Natural killer cell (primary cell): ENCODE results near the gene PHF3. TPM values are rescaled to one million over a fixed set of nuclear protein-coding genes. Genes with fewer than 3 reads are reported as not detected.

ENCODE experiments used
- ATAC-seq, 3 donors: fragments of 150-1000 bp in 2 of 3; fragments of 200-7000 bp in 1 of 3; cut with Tn5 transposase; 1 replicate in 1 of 3; 2 replicates in 2 of 3; pipeline ENCODE4 v1.10.0; 2021; ENCODE audit warnings: mild to moderate bottlenecking in 2 of 3, moderate library complexity in 2 of 3
- DNase-seq, 2 donors: peaks; one replicate each; pipeline versions ENCODE4 v3.0.0 to v3.0.0-alpha.2; 2013 to 2021; ENCODE audit warnings: mixed read lengths in 1 of 2
- H3K27ac ChIP-seq: one replicate; pipeline ENCODE4 v1.5.1; 2013; ENCODE audit warnings: mild to moderate bottlenecking, low read length
- H3K27me3 ChIP-seq: one replicate; pipeline ENCODE4 v1.6.1; 2013; ENCODE audit warnings: low read length; ENCODE audit not compliant: control insufficient read depth, insufficient read depth
- H3K36me3 ChIP-seq: one replicate; pipeline ENCODE4 v1.6.1; 2013; ENCODE audit warnings: low read length; ENCODE audit not compliant: control insufficient read depth, insufficient read depth
- H3K4me1 ChIP-seq: one replicate; pipeline ENCODE4 v1.6.1; 2013; ENCODE audit warnings: low read length; ENCODE audit not compliant: control insufficient read depth, insufficient read depth
- H3K4me3 ChIP-seq: one replicate; pipeline ENCODE4 v1.5.1; 2013; ENCODE audit warnings: low read length
- H3K9me3 ChIP-seq: one replicate; pipeline ENCODE4 v1.6.1; 2013; ENCODE audit warnings: low read length; ENCODE audit not compliant: control insufficient read depth, insufficient read depth
- H3K27ac Mint-ChIP-seq, 2 donors: one replicate each; pipeline ENCODE4 v1.8.0; 2022; ENCODE audit warnings: mild to moderate bottlenecking in 2 of 2, mixed read lengths in 2 of 2, moderate library complexity in 1 of 2
- H3K27me3 Mint-ChIP-seq, 2 donors: one replicate each; pipeline ENCODE4 v1.8.0; 2022; ENCODE audit warnings: low read depth in 2 of 2, mixed read lengths in 2 of 2
- H3K36me3 Mint-ChIP-seq: one replicate; pipeline ENCODE4 v1.8.0; 2022; ENCODE audit warnings: mixed read lengths
- H3K4me1 Mint-ChIP-seq, 2 donors: one replicate each; pipeline ENCODE4 v1.8.0; 2022; ENCODE audit warnings: mixed read lengths in 2 of 2
- H3K4me3 Mint-ChIP-seq: one replicate; pipeline ENCODE4 v1.8.0; 2022; ENCODE audit warnings: mild to moderate bottlenecking, moderate library complexity, mixed read lengths
- H3K9me3 Mint-ChIP-seq, 2 donors: one replicate each; pipeline ENCODE4 v1.8.0; 2022; ENCODE audit warnings: mixed read lengths in 2 of 2
- CTCF ChIP-seq: fragments of 200-600 bp; IDR thresholded peaks from one replicate; pipeline ENCODE4 v1.8.0; 2022; ENCODE audit warnings: antibody characterized with exemption
- WGBS: methylation state at CpG from one replicate; pipeline ENCODE4 v1.1.7; 2013; ENCODE audit warnings: missing lambda C conversion rate; ENCODE audit not compliant: insufficient coverage; 5-methylcytosine and 5-hydroxymethylcytosine counted together
- intact Hi-C: fragments of 100-400 bp; cut with micrococcal nuclease; formaldehyde crosslinking; loops from one replicate; pipeline ENCODE4 v1.14.2; 2022
- total RNA-seq, 4 donors: library from RNA; stranded (reverse); fragments of 120-200 nt in 1 of 4; gene quantifications; one replicate each; pipeline versions ENCODE4 v1.2.3 to v1.2.4, GENCODE V29; 2013 to 2022

The PHF3 gene
- total RNA-seq, 3 donors from 2014 or later (not counting 1 experiment from before 2014, with no cell fraction given), result 80.2 to 84.4 (median 84.0) TPM

DNA sequence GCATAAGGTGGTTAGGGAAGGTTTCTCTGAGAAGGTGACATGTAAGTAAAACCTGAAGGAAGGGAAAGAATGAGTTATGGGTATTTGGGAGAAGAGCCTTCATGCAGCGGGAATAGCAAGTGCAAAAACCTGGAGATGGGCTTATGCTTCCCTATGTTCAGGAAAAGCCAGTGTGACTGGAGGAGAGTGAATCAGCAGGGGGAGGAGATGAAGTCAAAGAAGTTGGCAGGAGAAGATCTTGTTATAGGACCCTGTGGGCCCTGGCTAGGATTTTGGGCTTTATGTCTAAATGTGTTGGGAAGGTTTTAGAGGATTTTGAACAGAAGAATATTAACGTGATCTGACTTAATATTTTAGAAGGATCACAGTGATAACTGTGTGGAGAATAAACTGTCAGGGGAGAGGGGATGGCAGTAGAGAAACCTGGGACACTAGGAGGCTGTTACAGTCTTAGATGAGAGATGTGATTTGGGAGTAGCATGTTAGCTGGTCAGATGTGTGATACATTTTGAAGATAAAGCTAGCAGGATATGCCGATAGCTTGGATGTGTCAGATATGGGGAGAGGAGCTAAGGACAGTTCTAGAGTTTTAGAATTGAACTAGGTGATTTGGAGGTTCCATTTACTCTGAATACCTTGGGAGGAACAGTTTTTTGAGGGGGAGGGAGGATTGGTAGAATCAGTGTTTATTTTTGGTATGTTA is 41.0 kb downstream of the PHF3 start:
- Mint-ChIP-seq H3K4me1 (peaks cover 29 to 30% of the 10 kb centered on the region in 2 donors), H3K36me3 (no peaks in the 10 kb centered on the region), H3K4me3 (no peak overlapping the region), H3K27ac (no peak overlapping the region), H3K9me3 (no peaks in the 10 kb centered on the region), H3K27me3 (no peaks in the 10 kb centered on the region)
- DNase-seq (no peak), ATAC-seq (no peak)
- H3K27ac ChIP-seq, result no peak overlapping the region
- WGBS, result 92% methylated on average over 3 of the region's 3 CpGs
- no peaks in the 10 kb centered on the region for H3K9me3 ChIP-seq
- H3K27me3 ChIP-seq, result no peaks in the 10 kb centered on the region
- no peak overlapping the region for H3K4me3 ChIP-seq
- peaks cover 4% of the 10 kb centered on the region for H3K4me1 ChIP-seq
- intact Hi-C loops, result loop anchor here (10.0 kb wide), 1 partner anchor 82 kb away; no protein-coding TSS in a partner anchor
- no peak for TF ChIP-seq CTCF
- H3K36me3 ChIP-seq, result peaks cover 6% of the 10 kb centered on the region

DNA sequence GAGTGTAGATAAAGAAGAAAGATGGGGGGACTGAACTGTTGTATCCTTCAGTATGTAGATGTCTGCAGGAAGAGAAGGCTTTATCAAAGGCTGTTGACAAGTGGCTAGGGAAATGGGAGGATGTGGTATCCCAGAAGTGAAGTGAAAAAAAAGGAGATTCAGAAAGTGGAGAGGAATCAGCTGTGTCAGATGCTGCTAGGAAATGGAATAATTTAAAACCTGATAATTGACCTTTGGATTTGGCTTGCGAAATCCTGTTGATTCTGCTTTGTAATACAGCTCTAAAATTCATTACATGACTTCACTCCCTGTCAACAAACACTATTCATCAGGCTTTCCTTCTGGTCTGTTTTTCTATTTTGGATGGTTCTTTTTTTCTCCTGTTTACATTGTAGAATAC is 41.7 kb downstream of the PHF3 start:
- WGBS, result 100% methylated on average over 1 of the region's 1 CpG
- no peak overlapping the region for H3K27ac Mint-ChIP-seq
- ATAC-seq (no peak), DNase-seq (no peak)
- Histone ChIP-seq H3K9me3 (no peaks in the 10 kb centered on the region), H3K4me3 (no peak overlapping the region), H3K4me1 (peaks cover 4% of the 10 kb centered on the region), H3K27me3 (no peaks in the 10 kb centered on the region), H3K27ac (no peak overlapping the region), H3K36me3 (peaks cover 6% of the 10 kb centered on the region)
- no peaks in the 10 kb centered on the region for H3K36me3 Mint-ChIP-seq
- H3K9me3 Mint-ChIP-seq, result no peaks in the 10 kb centered on the region
- no peaks in the 10 kb centered on the region for H3K27me3 Mint-ChIP-seq
- intact Hi-C loops, result loop anchor here (10.0 kb wide), 1 partner anchor 82 kb away; no protein-coding TSS in a partner anchor
- H3K4me1 Mint-ChIP-seq, result peaks cover 30 to 31% of the 10 kb centered on the region in 2 donors
- TF ChIP-seq CTCF, result no peak
- H3K4me3 Mint-ChIP-seq, result no peak overlapping the region

GRCh38 chr6:63683071-63683603 is 47.5 kb downstream of the PHF3 start:
- DNase-seq (no peak), ATAC-seq (no peak)
- Mint-ChIP-seq H3K36me3 (peaks cover 11% of the 10 kb centered on the region), H3K4me3 (no peak overlapping the region), H3K4me1 (peaks cover 50 to 53% of the 10 kb centered on the region in 2 donors), H3K9me3 (no peaks in the 10 kb centered on the region), H3K27me3 (no peaks in the 10 kb centered on the region), H3K27ac (no peak overlapping the region)
- Histone ChIP-seq H3K27ac (no peak overlapping the region), H3K4me1 (no peaks in the 10 kb centered on the region), H3K9me3 (no peaks in the 10 kb centered on the region), H3K36me3 (peaks cover 22% of the 10 kb centered on the region), H3K4me3 (no peak overlapping the region), H3K27me3 (no peaks in the 10 kb centered on the region)
- WGBS, result no CpG with 5 or more reads among the region's 1 CpG
- no peak for TF ChIP-seq CTCF
- intact Hi-C loops, result loop anchor here (5.0 kb wide), 1 partner anchor 46 kb away; the partner anchor contains the start of gene PHF3
